ENCODE data around the gene IZUMO1R. TPM values are rescaled to one million over a fixed set of nuclear protein-coding genes. Genes with fewer than 3 reads are reported as not detected.

Gene IZUMO1R
- total RNA-seq, 2 experiments from 2014 or later, result not detected

Other genes with a start within 250 kb of the IZUMO1R start
- 1 to 10 TPM; 4.8 to 4.9 TPM for gene PANX1, start 175.7 kb upstream of the IZUMO1R start, total RNA-seq
- gene GPR83, start 96.8 kb downstream of the IZUMO1R start, total RNA-seq, result under 1 TPM in 1 of 2 experiments, not detected in 1; 0.11 TPM
- gene MRE11, start 189.3 kb downstream of the IZUMO1R start, total RNA-seq, result 10 to 100 TPM; 17.0 to 18.6 TPM
- 10 to 100 TPM; 54.4 to 56.4 TPM for gene ANKRD49, start 189.4 kb downstream of the IZUMO1R start, total RNA-seq
- not detected for gene C11orf97, start 207.9 kb downstream of the IZUMO1R start, total RNA-seq
- 1 to 10 TPM; 4.3 to 5.1 TPM for gene FUT4, start 239.3 kb downstream of the IZUMO1R start, total RNA-seq